Measurements from ENCODE around the gene SCRT2. TPM values are rescaled to one million over a fixed set of nuclear protein-coding genes. Genes with fewer than 3 reads are reported as not detected.

The SCRT2 gene
- total and polyA plus RNA-seq, 2 donors (not counting 3 experiments of a cell fraction or from before 2014, with no cell fraction given), result not detected

DNA sequence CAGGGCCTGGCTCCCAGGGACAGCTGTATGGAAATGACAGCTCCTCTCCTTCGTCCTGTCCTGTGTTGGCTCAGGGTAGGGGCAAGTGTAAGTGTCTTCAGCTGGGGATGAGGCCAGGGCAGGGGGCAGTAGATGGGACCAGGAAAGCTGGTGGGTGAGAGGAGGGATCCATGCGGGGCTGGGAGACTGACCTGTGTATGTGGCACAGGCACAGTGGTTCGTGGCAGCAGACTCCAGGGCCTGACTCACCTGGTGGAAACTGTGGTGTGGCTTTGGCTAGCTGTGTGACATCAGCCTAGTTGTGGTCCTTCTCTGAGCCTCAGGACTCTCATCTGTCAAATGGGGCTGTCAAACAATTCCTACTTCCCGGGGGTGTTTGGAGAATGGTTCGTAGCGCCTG lies 13.7 kb upstream of the SCRT2 start:
- ChIA-PET POLR2A (no interaction called here), CTCF (no interaction called here)
- no peak for DNase-seq (ENCODE audit: low read depth, low spot score)
- Histone ChIP-seq H3K27ac (ENCODE audit: insufficient read depth, low read depth, low read length) (no peak overlapping the region), H3K4me2 (ENCODE audit: insufficient read depth, low read length) (no peak overlapping the region), H3K4me3 (replicated peaks in 1 of 3; ENCODE audit: insufficient read depth in 1 of 3, low read depth in 1 of 3, low read length in 3 of 3) (no peak overlapping the region), H3K79me2 (ENCODE audit: control insufficient read depth, insufficient read depth, low read length) (no peaks in the 10 kb centered on the region), H4K20me1 (replicated peaks; ENCODE audit: control insufficient read depth, extremely low read depth, insufficient read depth, low read length) (no peaks in the 10 kb centered on the region), H3K9me3 (replicated peaks; ENCODE audit: control insufficient read depth, insufficient read depth, low read length) (no peaks in the 10 kb centered on the region), H3K36me3 (ENCODE audit: control insufficient read depth in 2 of 2, extremely low read depth in 1 of 2, insufficient read depth in 2 of 2, low read length in 2 of 2) (no peaks in the 10 kb centered on the region), H3K4me1 (ENCODE audit: control insufficient read depth, extremely low read depth, insufficient read depth, low read length) (no peaks in the 10 kb centered on the region), H2AFZ (ENCODE audit: low read depth, low read length) (no peak overlapping the region), H3K27me3 (ENCODE audit: control insufficient read depth in 2 of 2, insufficient read depth in 2 of 2, low read length in 2 of 2) (peaks cover 2 to 10% of the 10 kb centered on the region in 2 experiments), H3K9me1 (replicated peaks; ENCODE audit: control insufficient read depth, extremely low read depth, insufficient read depth, low read length) (no peaks in the 10 kb centered on the region), H3K9ac (replicated peaks; ENCODE audit: extremely low read depth, insufficient read depth, low read length) (no peak overlapping the region)
- no peak for FAIRE-seq
- no TSS peak for BruUV-seq (replicated peaks)
- no peak for TF ChIP-seq GATA2 (IDR thresholded peaks at IDR 0.05; ENCODE audit: insufficient read depth, insufficient read length, low read depth, low read length)
- TF ChIP-seq, protein P1, sequence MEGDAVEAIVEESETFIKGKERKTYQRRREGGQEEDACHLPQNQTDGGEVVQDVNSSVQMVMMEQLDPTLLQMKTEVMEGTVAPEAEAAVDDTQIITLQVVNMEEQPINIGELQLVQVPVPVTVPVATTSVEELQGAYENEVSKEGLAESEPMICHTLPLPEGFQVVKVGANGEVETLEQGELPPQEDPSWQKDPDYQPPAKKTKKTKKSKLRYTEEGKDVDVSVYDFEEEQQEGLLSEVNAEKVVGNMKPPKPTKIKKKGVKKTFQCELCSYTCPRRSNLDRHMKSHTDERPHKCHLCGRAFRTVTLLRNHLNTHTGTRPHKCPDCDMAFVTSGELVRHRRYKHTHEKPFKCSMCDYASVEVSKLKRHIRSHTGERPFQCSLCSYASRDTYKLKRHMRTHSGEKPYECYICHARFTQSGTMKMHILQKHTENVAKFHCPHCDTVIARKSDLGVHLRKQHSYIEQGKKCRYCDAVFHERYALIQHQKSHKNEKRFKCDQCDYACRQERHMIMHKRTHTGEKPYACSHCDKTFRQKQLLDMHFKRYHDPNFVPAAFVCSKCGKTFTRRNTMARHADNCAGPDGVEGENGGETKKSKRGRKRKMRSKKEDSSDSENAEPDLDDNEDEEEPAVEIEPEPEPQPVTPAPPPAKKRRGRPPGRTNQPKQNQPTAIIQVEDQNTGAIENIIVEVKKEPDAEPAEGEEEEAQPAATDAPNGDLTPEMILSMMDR (IDR thresholded peaks at IDR 0.05; ENCODE audit: extremely low read depth in 1 of 2, insufficient read depth in 1 of 2, low read depth in 1 of 2, low read length in 2 of 2), result no peak
- no peak for TF ChIP-seq MYC (IDR thresholded peaks at IDR 0.05; ENCODE audit: low read depth, low read length)
- no peak for TF ChIP-seq JUN (IDR thresholded peaks at IDR 0.05; ENCODE audit: borderline replicate concordance, insufficient read depth, insufficient read length, low read depth)
- no peak for TF ChIP-seq EZH2 (IDR thresholded peaks at IDR 0.05; ENCODE audit: borderline replicate concordance, low read depth, low read length, severe bottlenecking)
- dilution Hi-C loops (cut with MboI; ENCODE audit: extremely low pct_ligation_motif_present, low sequenced_read_pairs) (no loop called here), intact Hi-C loops (cut with micrococcal nuclease) (no loop called here)

DNA sequence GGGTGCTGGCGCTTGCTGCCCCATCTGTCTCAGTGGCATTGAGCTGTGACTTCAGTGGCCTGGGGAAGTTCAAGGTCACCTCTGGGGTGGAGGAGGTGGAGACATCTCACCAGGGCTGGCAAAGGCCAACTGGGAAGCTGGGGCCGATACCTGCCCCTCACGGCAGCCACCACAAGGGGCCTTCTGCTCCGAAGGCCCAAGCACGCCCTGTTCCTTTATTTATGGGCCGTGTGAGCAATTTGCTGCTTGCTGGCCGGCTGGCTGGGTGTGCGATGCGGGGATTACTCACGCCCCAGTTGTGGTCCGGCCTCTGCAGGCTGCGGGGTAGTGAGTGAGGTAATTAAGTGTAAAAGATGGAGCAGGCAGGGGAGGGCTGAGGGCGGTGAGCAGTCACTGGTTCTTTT lies 13.2 kb upstream of the SCRT2 start:
- no peaks in the 10 kb centered on the region for H3K79me2 ChIP-seq (ENCODE audit: control insufficient read depth, insufficient read depth, low read length)
- ChIA-PET CTCF (no interaction called here), POLR2A (no interaction called here)
- no peaks in the 10 kb centered on the region for H3K36me3 ChIP-seq (ENCODE audit: control insufficient read depth in 2 of 2, extremely low read depth in 1 of 2, insufficient read depth in 2 of 2, low read length in 2 of 2)
- dilution Hi-C loops (cut with MboI; ENCODE audit: extremely low pct_ligation_motif_present, low sequenced_read_pairs), result no loop called here
- H3K4me2 ChIP-seq (ENCODE audit: insufficient read depth, low read length), result no peak overlapping the region
- TF ChIP-seq, protein P2, sequence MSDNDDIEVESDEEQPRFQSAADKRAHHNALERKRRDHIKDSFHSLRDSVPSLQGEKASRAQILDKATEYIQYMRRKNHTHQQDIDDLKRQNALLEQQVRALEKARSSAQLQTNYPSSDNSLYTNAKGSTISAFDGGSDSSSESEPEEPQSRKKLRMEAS (IDR thresholded peaks at IDR 0.05; ENCODE audit: insufficient read depth, insufficient read length), result no peak
- no peak for TF ChIP-seq EZH2 (IDR thresholded peaks at IDR 0.05; ENCODE audit: borderline replicate concordance, low read depth, low read length, severe bottlenecking)
- TF ChIP-seq, protein P1 (IDR thresholded peaks at IDR 0.05; ENCODE audit: extremely low read depth in 1 of 2, insufficient read depth in 1 of 2, low read depth in 1 of 2, low read length in 2 of 2), result no peak
- no peak for TF ChIP-seq POLR2A (IDR thresholded peaks at IDR 0.05; ENCODE audit: low read depth, low read length)
- TF ChIP-seq FOS (IDR thresholded peaks at IDR 0.05; ENCODE audit: borderline replicate concordance, insufficient read depth, low read length), result no peak
- TF ChIP-seq POLR2AphosphoS5 (IDR thresholded peaks at IDR 0.05; ENCODE audit: insufficient read depth, low read depth, low read length), result no peak
- no peak for TF ChIP-seq MYC (IDR thresholded peaks at IDR 0.05; ENCODE audit: low read depth, low read length)
- TF ChIP-seq GATA2 (IDR thresholded peaks at IDR 0.05; ENCODE audit: insufficient read depth, insufficient read length, low read depth, low read length), result no peak
- no peak for TF ChIP-seq JUN (IDR thresholded peaks at IDR 0.05; ENCODE audit: borderline replicate concordance, insufficient read depth, insufficient read length, low read depth)
- no peak for FAIRE-seq
- no peak overlapping the region for H3K27ac ChIP-seq (ENCODE audit: insufficient read depth, low read depth, low read length)
- H3K9me1 ChIP-seq (replicated peaks; ENCODE audit: control insufficient read depth, extremely low read depth, insufficient read depth, low read length), result no peaks in the 10 kb centered on the region
- no peaks in the 10 kb centered on the region for H3K9me3 ChIP-seq (replicated peaks; ENCODE audit: control insufficient read depth, insufficient read depth, low read length)
- H3K4me3 ChIP-seq (replicated peaks in 1 of 3; ENCODE audit: insufficient read depth in 1 of 3, low read depth in 1 of 3, low read length in 3 of 3), result no peak overlapping the region
- peaks cover 2 to 10% of the 10 kb centered on the region in 2 experiments for H3K27me3 ChIP-seq (ENCODE audit: control insufficient read depth in 2 of 2, insufficient read depth in 2 of 2, low read length in 2 of 2)
- intact Hi-C loops (cut with micrococcal nuclease), result no loop called here
- BruUV-seq (replicated peaks), result no TSS peak
- no peak overlapping the region for H3K9ac ChIP-seq (replicated peaks; ENCODE audit: extremely low read depth, insufficient read depth, low read length)
- no peak for DNase-seq (ENCODE audit: low read depth, low spot score)
- no peaks in the 10 kb centered on the region for H3K4me1 ChIP-seq (ENCODE audit: control insufficient read depth, extremely low read depth, insufficient read depth, low read length)
- H2AFZ ChIP-seq (ENCODE audit: low read depth, low read length), result no peak overlapping the region
- H4K20me1 ChIP-seq (replicated peaks; ENCODE audit: control insufficient read depth, extremely low read depth, insufficient read depth, low read length), result no peaks in the 10 kb centered on the region

Data from endothelial cell of umbilical vein (primary cell).